ENCODE results near the gene APOA4. TPM values are rescaled to one million over a fixed set of nuclear protein-coding genes. Genes with fewer than 3 reads are reported as not detected.

Gene APOA4
- total and polyA plus RNA-seq, 9 of the 15 experiments (the other 6 are each of a cell fraction or from before 2014, with no cell fraction given): 0.07 TPM; not detected in 8

DNA sequence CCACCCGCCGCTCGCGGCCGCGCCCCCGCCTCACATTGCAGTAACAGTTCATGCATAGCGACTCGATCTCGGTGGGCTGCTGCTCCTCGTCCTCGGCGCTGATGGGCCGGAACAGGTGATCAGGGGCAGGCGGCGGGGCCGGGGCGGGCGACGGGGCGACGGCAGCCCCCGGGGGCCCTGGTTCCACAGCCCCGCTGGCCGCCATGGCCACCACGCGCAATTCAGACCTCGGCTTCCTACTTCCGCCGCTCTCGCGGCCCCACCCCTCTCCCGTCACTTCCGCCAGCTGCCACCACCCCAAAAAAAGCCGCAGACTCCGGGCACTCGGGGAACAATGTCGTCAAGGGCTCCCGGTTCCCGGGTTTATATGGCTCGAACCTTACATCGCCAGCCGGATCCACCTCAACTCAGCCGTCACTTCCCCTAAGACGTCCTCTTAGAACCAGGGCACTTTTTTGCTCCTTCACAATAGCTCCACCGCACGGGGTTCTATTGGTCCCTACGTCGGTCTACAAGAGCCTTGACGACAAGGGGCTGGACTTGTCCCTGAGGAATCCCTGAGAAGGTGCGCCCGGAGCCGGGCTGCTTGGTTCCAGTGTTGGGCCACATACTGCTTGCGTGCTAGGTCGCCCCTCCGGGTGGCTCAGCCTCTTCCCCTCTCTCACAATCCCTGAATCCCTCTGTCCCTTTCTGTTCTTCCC is 35.2 kb downstream of the APOA4 start, which contains the start of gene ZPR1:
TSS of gene ZPR1 (minus strand) at position 238 of the 701 bp plus-strand sequence. CDS start at position 205, 33 bp downstream.
- intact Hi-C loops (cut with micrococcal nuclease): loop anchor here (1.0 kb wide), 1 partner anchor 48 kb away; no protein-coding TSS in a partner anchor
- CTCF ChIA-PET (ENCODE audit: low intra/inter-chr PET ratio): no interaction called here
- TF ChIP-seq, protein P1, sequence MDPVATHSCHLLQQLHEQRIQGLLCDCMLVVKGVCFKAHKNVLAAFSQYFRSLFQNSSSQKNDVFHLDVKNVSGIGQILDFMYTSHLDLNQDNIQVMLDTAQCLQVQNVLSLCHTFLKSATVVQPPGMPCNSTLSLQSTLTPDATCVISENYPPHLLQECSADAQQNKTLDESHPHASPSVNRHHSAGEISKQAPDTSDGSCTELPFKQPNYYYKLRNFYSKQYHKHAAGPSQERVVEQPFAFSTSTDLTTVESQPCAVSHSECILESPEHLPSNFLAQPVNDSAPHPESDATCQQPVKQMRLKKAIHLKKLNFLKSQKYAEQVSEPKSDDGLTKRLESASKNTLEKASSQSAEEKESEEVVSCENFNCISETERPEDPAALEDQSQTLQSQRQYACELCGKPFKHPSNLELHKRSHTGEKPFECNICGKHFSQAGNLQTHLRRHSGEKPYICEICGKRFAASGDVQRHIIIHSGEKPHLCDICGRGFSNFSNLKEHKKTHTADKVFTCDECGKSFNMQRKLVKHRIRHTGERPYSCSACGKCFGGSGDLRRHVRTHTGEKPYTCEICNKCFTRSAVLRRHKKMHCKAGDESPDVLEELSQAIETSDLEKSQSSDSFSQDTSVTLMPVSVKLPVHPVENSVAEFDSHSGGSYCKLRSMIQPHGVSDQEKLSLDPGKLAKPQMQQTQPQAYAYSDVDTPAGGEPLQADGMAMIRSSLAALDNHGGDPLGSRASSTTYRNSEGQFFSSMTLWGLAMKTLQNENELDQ (CRISPR knock-in tag; IDR thresholded peaks at IDR 0.05; ENCODE audit: borderline replicate concordance): no peak
- no peak for TF ChIP-seq ZNF507 (tag; conservative IDR thresholded peaks at IDR 0.05)
- TF ChIP-seq PHTF2 (CRISPR knock-in tag; IDR thresholded peaks at IDR 0.05): no peak
- TF ChIP-seq, protein P2, sequence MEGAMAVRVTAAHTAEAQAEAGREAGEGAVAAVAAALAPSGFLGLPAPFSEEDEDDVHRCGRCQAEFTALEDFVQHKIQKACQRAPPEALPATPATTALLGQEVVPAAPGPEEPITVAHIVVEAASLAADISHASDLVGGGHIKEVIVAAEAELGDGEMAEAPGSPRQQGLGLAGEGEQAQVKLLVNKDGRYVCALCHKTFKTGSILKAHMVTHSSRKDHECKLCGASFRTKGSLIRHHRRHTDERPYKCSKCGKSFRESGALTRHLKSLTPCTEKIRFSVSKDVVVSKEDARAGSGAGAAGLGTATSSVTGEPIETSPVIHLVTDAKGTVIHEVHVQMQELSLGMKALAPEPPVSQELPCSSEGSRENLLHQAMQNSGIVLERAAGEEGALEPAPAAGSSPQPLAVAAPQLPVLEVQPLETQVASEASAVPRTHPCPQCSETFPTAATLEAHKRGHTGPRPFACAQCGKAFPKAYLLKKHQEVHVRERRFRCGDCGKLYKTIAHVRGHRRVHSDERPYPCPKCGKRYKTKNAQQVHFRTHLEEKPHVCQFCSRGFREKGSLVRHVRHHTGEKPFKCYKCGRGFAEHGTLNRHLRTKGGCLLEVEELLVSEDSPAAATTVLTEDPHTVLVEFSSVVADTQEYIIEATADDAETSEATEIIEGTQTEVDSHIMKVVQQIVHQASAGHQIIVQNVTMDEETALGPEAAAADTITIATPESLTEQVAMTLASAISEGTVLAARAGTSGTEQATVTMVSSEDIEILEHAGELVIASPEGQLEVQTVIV (CRISPR knock-in tag; IDR thresholded peaks at IDR 0.05; ENCODE audit: borderline replicate concordance): no peak
- no peak for TF ChIP-seq OTX1 (CRISPR knock-in tag; IDR thresholded peaks at IDR 0.05)
- peak; percentile 78; the same call in 1 of the 2 replicates for TF ChIP-seq POLR2AphosphoS5 (IDR thresholded peaks at IDR 0.05; ENCODE audit: control insufficient read depth, insufficient read depth, low read depth, low read length)
- TF ChIP-seq BCL6 (CRISPR knock-in tag; IDR thresholded peaks at IDR 0.05): no peak
- TF ChIP-seq TCFL5 (CRISPR knock-in tag; conservative IDR thresholded peaks at IDR 0.05): no peak
- TF ChIP-seq ZNF785 (CRISPR knock-in tag; IDR thresholded peaks at IDR 0.05): no peak
- TF ChIP-seq, protein P3, sequence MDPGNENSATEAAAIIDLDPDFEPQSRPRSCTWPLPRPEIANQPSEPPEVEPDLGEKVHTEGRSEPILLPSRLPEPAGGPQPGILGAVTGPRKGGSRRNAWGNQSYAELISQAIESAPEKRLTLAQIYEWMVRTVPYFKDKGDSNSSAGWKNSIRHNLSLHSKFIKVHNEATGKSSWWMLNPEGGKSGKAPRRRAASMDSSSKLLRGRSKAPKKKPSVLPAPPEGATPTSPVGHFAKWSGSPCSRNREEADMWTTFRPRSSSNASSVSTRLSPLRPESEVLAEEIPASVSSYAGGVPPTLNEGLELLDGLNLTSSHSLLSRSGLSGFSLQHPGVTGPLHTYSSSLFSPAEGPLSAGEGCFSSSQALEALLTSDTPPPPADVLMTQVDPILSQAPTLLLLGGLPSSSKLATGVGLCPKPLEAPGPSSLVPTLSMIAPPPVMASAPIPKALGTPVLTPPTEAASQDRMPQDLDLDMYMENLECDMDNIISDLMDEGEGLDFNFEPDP (CRISPR knock-in tag; IDR thresholded peaks at IDR 0.05): no peak
- no peak for TF ChIP-seq ZNF644 (tag; IDR thresholded peaks at IDR 0.05; ENCODE audit: low read depth)
- no peak for TF ChIP-seq TEAD2 (tag; IDR thresholded peaks at IDR 0.05)
- TF ChIP-seq RBM25 (IDR thresholded peaks at IDR 0.05; ENCODE audit: low read depth, low read length, severe bottlenecking): no peak
- no peak for TF ChIP-seq CBFB (CRISPR knock-in tag; IDR thresholded peaks at IDR 0.05)
- no peak for TF ChIP-seq EWSR1 (IDR thresholded peaks at IDR 0.05; ENCODE audit: borderline replicate concordance, low read depth, partially characterized antibody)
- peak; percentile 32; the same call in 1 of the 2 replicates for TF ChIP-seq ETV1 (tag; conservative IDR thresholded peaks at IDR 0.05; ENCODE audit: low read depth)

More for the DNA sequence above, 35.2 kb downstream of the APOA4 start, which contains the start of gene ZPR1:
- Histone ChIP-seq H3K27me3 (ENCODE audit: control insufficient read depth in 2 of 2, insufficient read depth in 2 of 2, low read length in 2 of 2) (no peaks in the 10 kb centered on the region), H3K4me1 (replicated peaks in 1 of 2; ENCODE audit: control insufficient read depth in 2 of 2, insufficient read depth in 2 of 2, low read length in 2 of 2) (peaks cover 22 to 33% of the 10 kb centered on the region in 2 experiments; a peak in 4 of 5 replicates), H3K9me1 (ENCODE audit: control insufficient read depth, insufficient read depth, low read length) (no peaks in the 10 kb centered on the region), H3K36me3 (ENCODE audit: control insufficient read depth, insufficient read depth, low read length) (peaks cover 40% of the 10 kb centered on the region), H3K79me2 (ENCODE audit: control insufficient read depth, insufficient read depth, low read length) (peaks cover 24% of the 10 kb centered on the region), H3K27ac (ENCODE audit: extremely low read depth, low read depth, low read length) (peak within 1 kb of the TSS; percentile 60), H2AFZ (ENCODE audit: low read depth, low read length) (peak within 1 kb of the TSS; percentile 99), H3K9ac (ENCODE audit: insufficient read depth in 1 of 2, low read depth in 2 of 2, low read length in 2 of 2) (peak within 1 kb of the TSS; percentile 88 to 94), H3K4me3 (peak within 1 kb of the TSS; percentile 98), H3K4me2 (ENCODE audit: insufficient read depth, low read length) (peak within 1 kb of the TSS; percentile 92), H3K9me3 (replicated peaks; ENCODE audit: control insufficient read depth, insufficient read depth, low read depth, low read length) (no peaks in the 10 kb centered on the region), H4K20me1 (replicated peaks; ENCODE audit: control insufficient read depth, insufficient read depth, low read length) (no peaks in the 10 kb centered on the region)
- ATAC-seq (peak; percentile 87), FAIRE-seq (peak; percentile 56), DNase-seq (ENCODE audit: extremely low read depth in 1 of 4, low spot score in 3 of 4) (peak; percentile 83 to 93 (median 90))
- WGBS (ENCODE audit: insufficient coverage, low coverage, missing lambda C conversion rate): under 1% methylated on average over 27 of the region's 56 CpGs
- BruUV-seq (replicated peaks): TSS peak; percentile 60
- in situ Hi-C loops (cut with MboI): loop anchor here (5.0 kb wide), 1 partner anchor 314 kb away; no protein-coding TSS in a partner anchor
- POLR2A ChIA-PET: interaction anchor here (0.6 to 2.8 kb wide), 9 partner anchors 11 to 441 kb away, joined by 3 to 15 read pairs (median 3); no protein-coding TSS in a partner anchor
